HG03060 (cell line): ENCODE measurements around the gene CYBC1.

ENCODE experiments used
- ATAC-seq: cut with Tn5 transposase; IDR thresholded peaks from one replicate; pipeline ENCODE4 v1.9.1; 2021; ENCODE audit warnings: low read depth, moderate number of reproducible peaks; ENCODE audit not compliant: unreplicated experiment

Gene CYBC1

GRCh38 chr17:82411396-82412053 is 39.0 kb downstream of the CYBC1 start:
- no peak for ATAC-seq

GRCh38 chr17:82410014-82410716 is 40.4 kb downstream of the CYBC1 start:
- ATAC-seq = no peak

- ATAC-seq = no peak
These were observed 41.6 kb downstream of the CYBC1 start for GRCh38 chr17:82408938-82409318.

DNA sequence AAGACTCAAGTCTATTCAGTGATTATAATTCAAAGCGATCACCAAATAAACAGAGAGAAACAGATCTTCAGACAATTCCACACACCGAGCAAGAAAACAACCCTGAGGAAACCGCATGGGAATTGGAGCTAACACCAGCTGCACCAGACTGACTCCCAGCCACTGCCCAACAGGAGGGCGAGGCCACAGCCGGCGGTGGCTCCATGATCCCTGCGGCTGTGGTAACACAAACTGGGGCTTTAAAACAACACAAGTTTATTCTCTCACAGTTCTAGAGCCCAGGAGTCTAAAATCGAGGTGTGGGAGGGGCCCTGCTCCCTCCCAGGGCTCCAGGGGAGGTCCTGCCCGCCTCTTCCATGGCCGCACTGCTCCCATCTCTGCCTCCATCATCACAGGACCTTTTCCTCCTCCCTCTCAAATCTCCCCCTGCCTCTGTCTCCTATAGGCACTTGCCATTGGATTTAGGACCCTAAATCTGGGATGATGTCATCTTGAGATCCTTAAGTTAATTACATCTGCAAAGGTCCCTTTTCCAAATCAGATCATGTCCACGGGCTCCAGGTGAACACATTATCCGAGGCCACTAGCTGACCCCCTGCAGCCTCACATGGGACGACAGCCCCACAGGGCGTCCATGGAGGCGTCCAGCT is 42.1 kb downstream of the CYBC1 start:
- ATAC-seq = no peak

DNA sequence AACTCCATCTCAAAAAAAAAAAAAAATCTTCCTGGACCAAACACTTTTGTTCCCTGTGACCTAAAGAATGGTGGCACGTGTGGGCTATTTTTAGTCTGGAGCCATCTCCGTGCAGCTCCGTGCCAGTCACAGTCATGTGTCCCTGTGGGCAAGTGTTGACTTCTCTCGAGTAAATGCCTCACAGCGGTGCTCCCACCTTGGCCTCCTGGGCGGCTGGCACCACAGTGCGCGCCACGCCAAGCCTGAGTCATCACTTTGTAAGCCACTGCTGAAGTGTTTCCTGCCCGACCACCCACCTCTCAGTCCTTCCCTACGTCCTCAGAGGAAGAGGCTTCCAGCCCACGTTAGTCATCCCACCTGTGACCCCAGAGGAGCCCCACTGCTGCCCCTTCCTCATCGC is 43.3 kb downstream of the CYBC1 start:
- ATAC-seq = no peak

DNA sequence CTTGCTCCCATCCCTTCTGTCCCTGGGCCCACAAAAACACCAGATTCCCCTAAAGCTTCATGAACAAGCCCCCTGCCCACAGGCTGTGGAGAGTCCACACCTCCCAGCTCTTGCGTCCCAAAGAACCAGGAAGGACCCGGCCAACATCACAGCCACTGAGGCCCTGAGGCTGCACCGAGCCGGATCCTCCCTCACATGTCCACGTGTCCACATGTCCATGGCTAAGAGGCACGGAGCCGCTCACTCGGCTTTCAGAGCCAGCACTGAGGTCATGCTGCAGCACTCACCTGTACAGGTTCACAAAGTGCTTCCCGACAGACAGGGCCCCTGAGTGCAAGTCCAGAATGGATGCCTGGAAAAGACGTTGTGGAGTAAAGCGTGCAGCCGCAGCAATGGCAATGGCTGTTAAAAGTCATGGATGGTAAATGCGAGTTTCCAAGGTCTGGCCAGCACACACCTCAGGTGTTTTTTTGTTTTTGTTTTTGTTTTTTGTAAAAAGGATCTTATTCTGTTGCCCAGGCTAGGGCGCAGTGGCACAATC is 44.4 kb downstream of the CYBC1 start:
- no peak for ATAC-seq

- no peak for ATAC-seq
These were observed 45.5 kb downstream of the CYBC1 start for GRCh38 chr17:82405051-82405450.

DNA sequence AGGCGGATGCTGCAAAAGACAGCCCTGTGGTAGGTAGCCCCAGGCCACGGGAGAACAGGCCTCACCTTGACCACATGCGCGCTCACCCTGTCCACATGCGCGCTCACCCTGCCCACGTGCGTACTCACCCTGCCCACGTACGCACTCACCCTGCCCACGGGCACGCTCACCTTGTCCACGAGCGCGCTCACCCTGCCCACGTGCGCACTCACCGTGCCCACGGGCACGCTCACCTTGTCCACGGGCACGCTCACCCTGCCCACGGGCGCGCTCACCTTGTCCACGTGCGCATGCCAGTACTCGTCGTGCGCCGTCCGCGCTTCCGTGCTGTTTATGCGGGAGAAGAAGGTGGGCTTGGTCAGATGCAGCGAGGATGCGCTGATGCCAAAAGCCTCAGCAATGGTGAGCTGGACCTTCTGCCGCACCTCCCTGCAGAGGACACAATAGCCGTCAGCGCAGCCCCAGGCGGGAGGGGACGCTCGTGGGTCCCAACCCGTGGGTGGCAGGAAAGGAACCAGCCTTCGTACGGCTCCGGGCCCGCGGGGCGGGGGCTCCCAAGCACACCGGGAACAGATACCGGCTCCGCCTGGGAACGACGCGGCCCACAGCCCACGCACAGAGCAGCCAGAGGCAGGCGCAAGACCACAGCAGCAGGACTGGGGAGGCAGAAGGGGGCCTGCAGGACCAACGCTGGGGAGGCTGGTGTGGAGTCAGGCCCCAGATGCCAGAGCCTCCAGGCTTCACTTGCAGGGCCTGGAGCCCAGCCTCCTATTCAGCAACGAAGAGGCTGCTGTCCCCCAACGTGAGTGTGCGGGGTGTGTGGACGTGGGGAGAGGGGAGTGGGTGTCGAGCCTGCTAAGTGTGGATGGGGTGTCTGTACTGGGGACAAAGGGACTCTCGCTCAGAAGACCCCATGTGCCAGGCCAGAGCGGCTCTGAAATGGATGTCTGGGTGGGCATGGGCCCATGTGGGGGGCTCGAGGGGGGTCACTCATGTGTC is 46.6 kb downstream of the CYBC1 start:
- ATAC-seq = no peak

DNA sequence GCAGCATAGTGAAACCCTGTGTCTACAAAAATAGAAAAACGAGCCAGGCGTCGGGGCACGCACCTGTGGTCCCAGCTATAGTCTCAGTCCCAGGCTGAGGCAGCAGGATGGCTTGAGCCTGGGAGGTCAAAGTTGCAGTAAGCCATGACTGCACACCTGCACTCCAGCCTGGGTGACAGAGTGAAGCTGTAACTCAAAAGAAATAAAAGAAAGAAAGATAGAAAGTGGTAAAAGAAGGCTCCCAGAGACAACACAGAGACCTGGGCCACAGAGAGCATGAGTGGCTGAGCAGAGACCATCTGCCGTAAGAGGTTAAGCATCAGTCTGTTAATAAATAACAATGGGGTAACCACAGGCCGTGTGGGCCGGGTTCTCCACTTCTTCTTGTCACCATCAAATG is 47.7 kb downstream of the CYBC1 start:
- no peak for ATAC-seq

DNA sequence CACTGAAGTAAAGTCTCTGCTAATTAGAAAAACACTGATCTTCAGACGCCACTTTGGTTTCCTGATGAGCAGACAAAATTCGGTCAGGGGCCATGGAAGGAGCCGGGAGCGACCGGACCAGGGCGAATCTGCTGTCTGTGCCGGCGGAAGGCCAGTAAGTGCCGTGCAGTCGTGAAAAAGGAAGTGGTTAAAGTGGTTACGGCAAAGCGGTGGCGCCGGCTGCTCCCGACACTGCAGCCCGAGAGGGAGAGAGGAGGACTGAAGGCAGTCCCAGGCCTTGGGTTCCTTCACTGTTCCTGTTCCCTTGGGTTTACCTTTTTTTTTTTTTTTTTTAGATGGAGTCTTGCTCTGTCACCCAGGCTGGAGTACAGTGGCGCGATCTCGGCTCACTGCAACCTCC is 49.7 kb downstream of the CYBC1 start:
- ATAC-seq = no peak

GRCh38 chr17:82400206-82400605 is 50.3 kb downstream of the CYBC1 start:
- no peak for ATAC-seq

DNA sequence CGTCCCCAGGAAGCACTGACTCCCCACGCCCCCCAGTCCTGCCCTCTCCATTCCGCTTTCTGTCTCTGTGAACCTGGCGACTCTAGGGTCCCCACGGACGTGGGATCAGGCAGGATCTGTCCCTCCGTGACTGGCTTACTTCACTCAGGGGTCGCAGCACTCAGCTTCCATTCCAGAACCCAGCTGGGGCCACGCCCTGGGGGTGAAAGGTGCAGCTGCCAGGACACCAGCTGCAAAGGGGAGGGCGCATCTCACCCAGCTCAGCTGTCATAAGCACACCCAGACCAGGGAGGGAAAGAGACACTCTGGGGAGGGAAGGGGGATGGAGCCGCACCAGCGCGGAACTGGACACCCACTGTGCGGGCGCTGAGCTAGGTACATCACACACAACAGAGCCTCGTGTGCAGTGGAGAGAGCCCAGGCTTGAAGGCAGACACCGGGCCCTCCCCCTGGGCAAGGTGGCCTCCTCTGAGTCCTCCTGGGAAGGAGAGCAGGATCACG is 50.9 kb downstream of the CYBC1 start:
- ATAC-seq = no peak

DNA sequence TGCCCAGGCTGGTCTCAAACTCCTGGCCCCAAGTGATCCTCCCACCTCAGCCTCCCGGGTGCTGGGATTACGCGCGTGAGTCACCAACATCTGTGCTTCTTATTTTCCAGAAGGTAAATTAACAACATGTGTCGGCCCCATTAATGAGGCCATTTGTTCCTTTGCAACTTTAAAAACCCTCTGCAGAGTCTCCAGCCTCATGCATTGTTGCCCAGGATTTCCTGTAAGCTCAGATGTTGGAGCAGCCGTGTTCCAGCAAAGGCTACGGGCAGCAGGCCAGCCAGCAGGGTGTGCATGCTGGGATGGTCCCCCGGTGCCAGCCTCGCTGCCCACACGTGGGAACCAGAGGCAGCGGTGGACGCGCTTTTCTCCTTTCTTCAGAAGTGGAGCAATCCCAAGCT is 51.5 kb downstream of the CYBC1 start:
- no peak for ATAC-seq

- ATAC-seq = no peak
These were observed 52.9 kb downstream of the CYBC1 start for GRCh38 chr17:82397449-82398335.

DNA sequence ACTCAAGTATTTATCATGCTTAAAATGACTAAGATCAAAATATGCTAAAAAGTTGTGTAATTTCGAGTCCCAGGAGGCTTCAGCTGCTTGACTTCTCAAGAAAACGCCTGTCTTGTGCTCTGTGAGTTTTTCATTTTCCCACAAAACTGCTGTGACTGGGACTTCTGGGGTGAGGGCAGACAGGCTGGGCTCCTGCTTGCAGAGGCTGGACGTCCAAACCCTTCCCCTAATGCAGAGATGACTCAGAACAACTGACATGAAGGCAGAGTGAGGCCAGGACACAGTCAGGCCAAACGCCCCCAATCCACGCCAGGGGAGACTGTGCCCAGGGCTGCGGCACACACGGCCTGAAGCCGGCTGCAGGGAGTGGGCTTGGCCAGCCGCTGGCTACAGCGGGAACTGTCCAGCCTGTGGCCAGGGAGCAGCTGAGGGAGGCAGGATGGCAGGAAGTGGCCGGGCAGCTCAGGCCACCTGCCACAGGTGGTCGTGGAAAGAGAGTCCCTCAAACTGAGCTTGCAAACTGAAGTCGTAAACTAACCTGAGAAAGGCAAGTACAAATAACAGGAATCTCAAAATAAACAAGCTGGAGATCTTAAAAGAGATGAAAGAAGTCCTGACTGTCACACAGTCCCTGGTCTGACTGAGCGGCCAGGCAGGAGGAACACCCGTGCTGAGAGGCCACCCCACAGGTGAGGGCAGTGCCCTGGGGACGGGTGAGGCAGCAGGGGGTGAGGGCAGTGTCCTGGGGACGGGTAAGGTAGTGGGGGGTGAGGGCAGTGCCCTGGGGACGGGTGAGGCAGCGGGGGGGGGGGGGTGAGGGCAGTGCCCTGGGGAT is 53.7 kb downstream of the CYBC1 start:
- ATAC-seq = no peak

GRCh38 chr17:82394278-82394677 is 56.3 kb downstream of the CYBC1 start:
- ATAC-seq = no peak

DNA sequence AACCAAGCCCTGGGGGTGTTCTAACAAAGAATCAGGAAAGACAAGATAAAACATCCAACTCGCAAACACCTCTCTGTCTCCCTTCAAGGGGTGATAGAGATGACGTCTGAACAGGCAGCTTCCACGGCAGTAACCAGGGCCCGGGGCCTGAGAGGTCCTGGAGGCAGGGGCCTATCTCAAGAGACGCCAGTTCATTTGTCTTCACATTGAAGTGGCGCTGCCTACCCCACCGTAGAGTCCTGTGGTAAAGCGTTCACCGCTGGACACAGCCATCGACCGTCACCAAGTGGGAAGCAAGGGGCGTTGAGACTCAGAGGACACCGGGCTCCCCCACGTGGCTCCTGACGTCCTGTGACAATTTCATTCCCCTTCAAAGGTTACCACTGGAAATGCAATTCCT is 57.6 kb downstream of the CYBC1 start:
- no peak for ATAC-seq
